ENCODE measurements around the gene HECW1.

HECW1 gene

GRCh38 chr7:43491984-43492383 is 379.5 kb downstream of the HECW1 start:
- no peak for DNase-seq

DNA sequence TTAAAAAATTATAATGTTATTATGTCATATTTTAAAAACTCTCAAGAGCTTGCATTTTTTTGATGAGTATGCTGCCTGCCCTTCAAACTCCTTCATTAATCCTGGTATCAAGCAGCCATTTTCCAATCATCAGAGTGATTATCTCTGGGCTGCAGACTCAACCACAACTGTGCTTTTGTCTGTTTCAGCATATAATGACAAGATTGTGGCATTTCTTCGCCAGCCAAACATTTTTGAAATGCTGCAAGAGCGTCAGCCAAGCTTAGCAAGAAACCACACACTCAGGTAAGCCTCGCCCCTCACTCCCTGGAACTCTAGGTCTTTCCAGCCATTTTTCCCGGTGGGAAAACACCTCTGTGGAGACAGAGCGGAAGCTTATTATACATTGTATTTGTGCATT is 380.4 kb downstream of the HECW1 start:
- no peak for DNase-seq

DNA sequence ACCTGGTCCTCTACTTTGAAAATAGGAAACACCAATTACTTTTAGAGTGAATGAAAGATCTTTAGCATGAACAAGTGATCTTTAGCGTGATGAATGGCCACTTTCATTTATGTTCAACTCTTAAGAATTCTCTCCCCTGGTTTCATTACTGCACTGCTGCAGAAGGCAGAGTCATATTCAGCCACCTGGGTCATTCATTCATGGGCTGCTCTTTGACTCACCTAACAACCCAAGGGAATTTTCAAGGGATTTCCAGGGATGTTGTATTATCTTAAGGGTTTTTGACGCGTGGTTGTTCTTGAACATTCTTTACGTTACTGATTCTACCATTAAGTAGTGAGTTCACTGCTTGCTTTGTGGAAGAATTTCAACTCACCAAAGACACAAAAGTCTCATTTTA is 383.1 kb downstream of the HECW1 start:
- DNase-seq: no peak

DNA sequence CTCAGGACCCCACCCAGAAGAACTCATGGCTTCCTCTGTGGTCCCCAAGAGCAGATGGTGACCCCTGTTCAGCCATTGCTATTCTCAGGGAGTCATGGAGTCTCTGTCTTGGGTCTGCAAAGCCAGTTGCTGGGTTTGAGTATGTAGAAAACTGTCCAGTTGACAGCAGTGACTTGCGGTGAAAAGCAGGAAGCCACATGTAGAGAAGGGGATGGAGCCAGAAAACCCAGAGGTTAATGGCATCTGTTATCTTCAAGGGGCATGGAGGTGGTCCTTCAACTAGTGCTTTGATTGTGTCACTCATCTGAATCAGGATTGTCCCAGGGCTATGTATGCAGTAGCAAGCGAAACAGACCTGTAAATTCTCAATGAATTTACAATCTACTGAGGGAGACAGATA is 384.1 kb downstream of the HECW1 start:
- no peak for DNase-seq

- no peak for DNase-seq
Observed at GRCh38 chr7:43501870-43502269, 389.4 kb downstream of the HECW1 start.

GRCh38 chr7:43502941-43503340 is 390.5 kb downstream of the HECW1 start:
- DNase-seq: no peak

DNA sequence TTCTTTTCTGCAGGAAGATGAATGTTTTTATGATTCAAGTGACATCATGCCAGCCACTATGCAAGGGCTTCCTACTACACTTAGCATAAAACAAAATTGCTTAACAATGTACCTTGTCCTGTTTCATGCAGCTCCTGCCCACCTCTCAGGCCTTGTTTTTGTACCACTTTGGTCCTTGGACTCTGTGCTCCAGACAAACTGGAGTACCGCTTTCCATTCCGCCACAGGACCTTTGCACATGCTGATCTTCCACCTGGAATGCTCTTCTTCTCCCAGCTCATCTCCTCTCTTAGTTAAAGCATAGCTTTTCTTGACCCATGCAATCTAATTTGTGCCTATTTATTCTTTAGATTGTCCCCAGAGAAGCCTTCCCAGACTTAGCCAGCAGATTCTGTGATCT is 393.0 kb downstream of the HECW1 start:
- no peak for DNase-seq

GRCh38 chr7:43506460-43506859 is 394.0 kb downstream of the HECW1 start:
- no peak for DNase-seq

DNA sequence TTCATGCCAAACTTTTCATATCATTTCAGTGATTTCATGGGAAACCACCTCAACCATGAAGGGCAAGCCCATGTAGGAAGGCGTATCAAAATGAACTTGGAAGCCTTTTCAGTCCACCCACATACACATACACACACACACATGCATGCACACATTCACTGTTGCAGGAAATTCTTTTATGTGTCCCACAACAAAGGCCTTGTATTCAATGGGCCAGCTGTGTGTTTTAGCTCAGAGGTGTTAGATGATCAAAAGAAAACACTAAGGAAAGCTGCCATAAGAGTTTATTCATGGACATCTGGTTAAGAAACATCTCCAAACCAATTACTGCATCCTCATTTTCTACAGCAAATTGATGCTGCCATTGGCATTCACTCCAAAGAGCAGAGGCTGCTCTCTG is 396.0 kb downstream of the HECW1 start:
- DNase-seq: no peak

- no peak for DNase-seq
Observed at GRCh38 chr7:43509906-43510305, 397.5 kb downstream of the HECW1 start.

GRCh38 chr7:43511029-43511428 is 398.6 kb downstream of the HECW1 start:
- DNase-seq: no peak

- no peak for DNase-seq
Observed at GRCh38 chr7:43511769-43512515, 399.5 kb downstream of the HECW1 start.

GRCh38 chr7:43513251-43513650 is 400.8 kb downstream of the HECW1 start:
- peak in 35 of 56 donors; percentile 2 to 61 (median 20) for DNase-seq

DNA sequence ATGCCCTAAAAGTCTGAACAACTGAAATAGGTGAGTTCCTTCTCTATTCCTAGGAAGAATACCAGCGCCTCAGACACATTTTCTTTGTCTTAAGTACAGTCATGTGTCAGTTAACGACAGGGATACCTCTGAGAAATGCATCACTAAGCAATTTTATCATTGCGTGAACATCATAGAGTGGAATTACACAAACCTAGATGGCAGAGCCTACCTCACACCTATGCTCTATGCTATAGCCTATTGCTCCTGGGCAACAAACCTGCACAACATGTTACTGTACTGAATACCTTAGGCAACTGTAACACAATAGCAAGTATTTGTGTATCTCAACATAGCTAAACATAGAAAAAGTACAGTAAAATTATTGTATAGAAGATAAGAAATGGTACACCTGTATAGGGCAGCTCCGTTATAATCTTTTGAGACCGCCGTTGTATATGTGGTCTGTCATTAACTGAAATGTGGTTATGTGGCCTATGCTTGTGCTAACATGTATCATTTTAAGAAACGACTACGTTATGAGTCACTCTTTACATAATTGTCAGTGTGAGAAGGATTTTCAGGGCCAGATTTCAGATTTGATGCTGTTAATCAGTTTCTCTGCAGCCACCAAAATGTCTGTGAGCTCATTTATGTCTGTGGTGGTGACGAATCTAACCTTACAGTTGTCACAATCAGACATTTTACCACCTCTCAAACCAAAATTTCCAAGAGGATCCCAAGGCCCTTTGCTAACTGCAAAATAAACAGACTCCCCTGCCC is 404.3 kb downstream of the HECW1 start:
- DNase-seq: no peak

DNA sequence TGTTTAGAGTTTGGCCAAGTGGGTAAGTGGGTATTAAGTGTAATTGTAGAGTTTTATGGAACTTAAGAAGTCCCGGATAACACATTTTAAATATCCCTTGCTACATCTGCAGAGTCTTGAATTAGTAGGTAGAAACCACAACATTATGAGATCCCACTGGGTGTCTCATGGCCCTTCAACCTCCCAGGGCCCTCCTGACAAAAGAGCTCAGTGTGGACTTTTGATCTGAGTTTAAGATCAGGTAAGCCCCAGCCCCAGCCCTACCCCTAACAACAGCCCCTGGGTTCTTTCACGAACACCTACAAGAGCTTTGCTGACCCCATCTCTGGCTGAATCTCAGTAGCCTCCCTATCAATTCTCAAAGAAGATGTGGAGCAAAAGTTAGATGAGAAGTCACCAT is 405.0 kb downstream of the HECW1 start:
- no peak for DNase-seq

GRCh38 chr7:43520201-43520600 is 407.8 kb downstream of the HECW1 start:
- DNase-seq: no peak

DNA sequence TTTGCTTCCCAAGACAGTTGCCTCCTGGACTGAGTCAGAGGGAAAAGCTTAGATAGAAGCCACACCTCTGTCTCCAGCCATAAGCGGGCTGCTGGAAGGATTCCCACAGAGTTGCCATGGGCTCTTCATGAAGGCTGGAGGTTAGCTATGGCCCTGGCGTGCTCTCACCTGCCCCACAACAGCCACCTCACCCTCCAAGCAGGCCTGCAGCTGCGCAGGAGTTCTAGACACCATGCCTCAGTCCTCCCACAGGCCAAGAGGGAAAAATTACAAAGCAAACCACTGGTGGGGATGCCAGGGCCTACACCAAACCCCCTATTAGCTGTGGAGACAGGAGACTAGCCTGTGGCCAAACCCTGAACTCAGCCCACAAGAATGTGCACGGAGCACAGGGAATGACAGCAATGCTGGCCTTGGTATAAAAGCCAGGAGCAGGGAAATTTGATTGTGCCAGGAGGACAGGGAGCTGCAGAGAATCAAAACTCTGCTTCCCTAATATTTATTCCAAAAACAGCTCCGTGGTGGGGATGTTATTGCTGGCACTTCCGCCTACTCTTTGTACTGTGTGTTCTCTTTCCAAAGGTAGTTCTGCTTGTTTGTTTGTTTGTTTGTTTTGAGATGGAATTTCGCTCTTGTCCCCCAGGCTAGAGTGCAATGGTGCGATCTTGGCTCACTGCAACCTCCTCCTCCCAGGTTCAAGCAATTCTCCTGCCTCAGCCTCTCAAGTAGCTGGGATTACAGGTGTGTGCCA is 410.1 kb downstream of the HECW1 start:
- no peak for DNase-seq

DNA sequence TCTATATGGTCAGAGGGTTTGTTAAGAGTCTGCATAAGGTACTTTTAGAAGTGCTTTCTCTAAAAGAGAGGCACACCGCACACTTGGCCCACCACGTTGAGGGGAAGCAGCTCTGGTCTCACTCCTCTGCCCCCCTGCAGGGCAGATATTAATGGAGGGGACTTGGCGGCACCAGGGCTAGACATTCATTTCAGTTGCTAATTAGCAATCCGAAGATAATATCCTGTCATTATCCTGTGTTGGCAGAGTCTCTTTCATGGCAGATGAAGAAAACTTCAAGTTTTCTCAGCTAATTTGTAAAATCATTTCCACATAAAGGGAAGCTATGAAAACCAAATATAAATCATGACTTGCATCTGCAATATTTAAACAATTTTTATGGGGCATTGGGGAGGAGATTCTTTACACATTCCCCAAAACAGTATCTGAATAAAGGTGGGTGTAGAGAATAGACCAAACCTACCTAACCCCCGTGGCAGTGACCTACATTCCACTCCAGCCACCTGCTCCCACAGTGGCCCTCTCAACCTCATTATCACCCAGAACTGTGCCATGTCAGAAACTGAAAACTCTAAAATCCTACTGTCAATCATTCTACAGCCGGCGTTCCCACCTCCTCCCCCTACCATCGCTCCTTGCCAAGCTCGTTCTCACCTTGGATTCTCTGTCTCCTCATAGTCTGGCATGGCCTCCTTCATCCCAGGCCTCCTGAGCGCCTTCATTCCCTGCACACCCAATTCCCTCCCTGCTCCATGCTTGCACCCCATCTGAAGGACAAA is 416.3 kb downstream of the HECW1 start:
- no peak for DNase-seq

DNA sequence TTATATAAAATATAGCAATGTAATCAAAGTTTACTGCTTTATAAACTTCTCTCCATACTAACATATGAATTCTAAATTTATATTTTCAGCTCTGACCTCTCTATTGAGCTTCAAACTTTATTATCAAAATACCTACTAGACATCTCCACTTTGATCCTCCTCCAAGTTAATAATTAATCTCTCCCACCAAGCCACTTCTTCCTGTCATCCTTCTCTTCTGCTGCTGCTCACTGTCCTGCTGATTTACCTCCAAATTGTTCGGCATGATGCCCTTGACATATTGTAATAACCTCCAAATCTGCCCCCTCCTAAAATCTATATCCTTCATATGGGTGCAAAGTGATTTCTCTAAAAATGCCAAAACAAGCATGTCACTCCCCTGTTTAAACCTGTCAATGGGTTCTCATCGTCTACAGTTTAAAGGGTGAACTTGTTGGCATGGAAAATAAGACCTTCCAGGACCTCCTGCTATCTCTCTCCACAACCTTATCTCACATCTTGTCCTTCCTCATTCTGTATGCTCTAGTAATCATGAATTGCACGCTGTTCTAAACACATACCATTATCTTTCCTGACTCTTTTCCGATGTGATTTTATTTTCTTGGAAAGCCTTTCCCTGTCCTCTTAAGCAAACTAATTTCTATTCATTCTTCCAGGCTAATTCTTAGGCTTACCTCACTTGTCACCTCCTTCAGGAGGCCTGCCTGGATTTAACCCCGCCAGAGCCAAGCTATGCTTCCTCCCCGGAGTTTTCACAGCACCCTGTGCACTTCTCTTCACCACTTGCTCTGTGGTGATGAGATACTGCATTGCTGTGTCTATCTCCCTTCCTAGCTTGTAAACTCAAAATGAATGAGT is 418.3 kb downstream of the HECW1 start:
- no peak for DNase-seq

- no peak for DNase-seq
Observed at GRCh38 chr7:43531700-43532099, 419.3 kb downstream of the HECW1 start.

All from nucleus accumbens (tissue), 56 donors.